Measurements from ENCODE around the gene LPP.
A peak's percentile ranks its signal among the peaks of the same experiment; 100 is the strongest.

Gene LPP

GRCh38 chr3:188184649-188185048 lies 30.7 kb downstream of the LPP start:
- Histone ChIP-seq H3K9ac (ENCODE audit: low read length) (no peak overlapping the region), H3K36me3 (ENCODE audit: control insufficient read depth, insufficient read depth, low read length, severe bottlenecking) (no peaks in the 10 kb centered on the region), H3K4me3 (ENCODE audit: low read length) (no peak overlapping the region), H3K4me1 (ENCODE audit: control insufficient read depth, insufficient read depth, low read length) (peaks cover 13% of the 10 kb centered on the region), H3K27me3 (replicated peaks; ENCODE audit: control insufficient read depth, insufficient read depth, low read length) (no peaks in the 10 kb centered on the region), H3K9me3 (ENCODE audit: control insufficient read depth, low read length) (no peaks in the 10 kb centered on the region)
- DNase-seq (ENCODE audit: low read depth): no peak

- Histone ChIP-seq H3K27me3 (replicated peaks; ENCODE audit: control insufficient read depth, insufficient read depth, low read length) (no peaks in the 10 kb centered on the region), H3K36me3 (ENCODE audit: control insufficient read depth, insufficient read depth, low read length, severe bottlenecking) (no peaks in the 10 kb centered on the region), H3K9ac (ENCODE audit: low read length) (no peak overlapping the region), H3K4me3 (ENCODE audit: low read length) (no peak overlapping the region), H3K9me3 (ENCODE audit: control insufficient read depth, low read length) (no peaks in the 10 kb centered on the region), H3K4me1 (ENCODE audit: control insufficient read depth, insufficient read depth, low read length) (peaks cover 5% of the 10 kb centered on the region)
- DNase-seq (ENCODE audit: low read depth): peak; percentile 43
Measured at GRCh38 chr3:188185717-188186251, 31.8 kb downstream of the LPP start.

GRCh38 chr3:188187053-188187452 lies 33.1 kb downstream of the LPP start:
- Histone ChIP-seq H3K9me3 (ENCODE audit: control insufficient read depth, low read length) (no peaks in the 10 kb centered on the region), H3K9ac (ENCODE audit: low read length) (no peak overlapping the region), H3K36me3 (ENCODE audit: control insufficient read depth, insufficient read depth, low read length, severe bottlenecking) (peaks cover 6% of the 10 kb centered on the region), H3K4me3 (ENCODE audit: low read length) (no peak overlapping the region), H3K4me1 (ENCODE audit: control insufficient read depth, insufficient read depth, low read length) (peaks cover 5% of the 10 kb centered on the region), H3K27me3 (replicated peaks; ENCODE audit: control insufficient read depth, insufficient read depth, low read length) (no peaks in the 10 kb centered on the region)
- DNase-seq (ENCODE audit: low read depth): no peak

GRCh38 chr3:188188911-188189310 lies 35.0 kb downstream of the LPP start:
- H3K4me3 ChIP-seq (ENCODE audit: low read length): no peak overlapping the region
- peaks cover 5% of the 10 kb centered on the region for H3K4me1 ChIP-seq (ENCODE audit: control insufficient read depth, insufficient read depth, low read length)
- peaks cover 15% of the 10 kb centered on the region for H3K36me3 ChIP-seq (ENCODE audit: control insufficient read depth, insufficient read depth, low read length, severe bottlenecking)
- no peaks in the 10 kb centered on the region for H3K9me3 ChIP-seq (ENCODE audit: control insufficient read depth, low read length)
- no peak for DNase-seq (ENCODE audit: low read depth)
- H3K9ac ChIP-seq (ENCODE audit: low read length): no peak overlapping the region
- H3K27me3 ChIP-seq (replicated peaks; ENCODE audit: control insufficient read depth, insufficient read depth, low read length): no peaks in the 10 kb centered on the region

GRCh38 chr3:188191460-188191859 lies 37.5 kb downstream of the LPP start:
- Histone ChIP-seq H3K4me1 (ENCODE audit: control insufficient read depth, insufficient read depth, low read length) (peaks cover 5% of the 10 kb centered on the region), H3K9me3 (ENCODE audit: control insufficient read depth, low read length) (no peaks in the 10 kb centered on the region), H3K4me3 (ENCODE audit: low read length) (no peak overlapping the region), H3K36me3 (ENCODE audit: control insufficient read depth, insufficient read depth, low read length, severe bottlenecking) (peaks cover 15% of the 10 kb centered on the region), H3K9ac (ENCODE audit: low read length) (no peak overlapping the region), H3K27me3 (replicated peaks; ENCODE audit: control insufficient read depth, insufficient read depth, low read length) (no peaks in the 10 kb centered on the region)
- no peak for DNase-seq (ENCODE audit: low read depth)

GRCh38 chr3:188192034-188192433 lies 38.1 kb downstream of the LPP start:
- Histone ChIP-seq H3K4me3 (ENCODE audit: low read length) (no peak overlapping the region), H3K9me3 (ENCODE audit: control insufficient read depth, low read length) (no peaks in the 10 kb centered on the region), H3K36me3 (ENCODE audit: control insufficient read depth, insufficient read depth, low read length, severe bottlenecking) (peaks cover 15% of the 10 kb centered on the region), H3K9ac (ENCODE audit: low read length) (no peak overlapping the region), H3K4me1 (ENCODE audit: control insufficient read depth, insufficient read depth, low read length) (peaks cover 6% of the 10 kb centered on the region), H3K27me3 (replicated peaks; ENCODE audit: control insufficient read depth, insufficient read depth, low read length) (no peaks in the 10 kb centered on the region)
- no peak for DNase-seq (ENCODE audit: low read depth)

GRCh38 chr3:188194332-188194731 lies 40.4 kb downstream of the LPP start:
- no peak for DNase-seq (ENCODE audit: low read depth)
- H3K27me3 ChIP-seq (replicated peaks; ENCODE audit: control insufficient read depth, insufficient read depth, low read length): no peaks in the 10 kb centered on the region
- no peak overlapping the region for H3K9ac ChIP-seq (ENCODE audit: low read length)
- peaks cover 17% of the 10 kb centered on the region for H3K36me3 ChIP-seq (ENCODE audit: control insufficient read depth, insufficient read depth, low read length, severe bottlenecking)
- no peaks in the 10 kb centered on the region for H3K9me3 ChIP-seq (ENCODE audit: control insufficient read depth, low read length)
- peaks cover 6% of the 10 kb centered on the region for H3K4me1 ChIP-seq (ENCODE audit: control insufficient read depth, insufficient read depth, low read length)
- no peak overlapping the region for H3K4me3 ChIP-seq (ENCODE audit: low read length)

- no peak overlapping the region for H3K4me3 ChIP-seq (ENCODE audit: low read length)
Measured at GRCh38 chr3:188196232-188196990, 42.5 kb downstream of the LPP start.

GRCh38 chr3:188197388-188197847 lies 43.5 kb downstream of the LPP start:
- H3K27me3 ChIP-seq (replicated peaks; ENCODE audit: control insufficient read depth, insufficient read depth, low read length): no peaks in the 10 kb centered on the region
- no peak overlapping the region for H3K9ac ChIP-seq (ENCODE audit: low read length)
- DNase-seq (ENCODE audit: low read depth): no peak
- H3K4me3 ChIP-seq (ENCODE audit: low read length): no peak overlapping the region
- peaks cover 11% of the 10 kb centered on the region for H3K36me3 ChIP-seq (ENCODE audit: control insufficient read depth, insufficient read depth, low read length, severe bottlenecking)
- H3K4me1 ChIP-seq (ENCODE audit: control insufficient read depth, insufficient read depth, low read length): peaks cover 6% of the 10 kb centered on the region
- H3K9me3 ChIP-seq (ENCODE audit: control insufficient read depth, low read length): no peaks in the 10 kb centered on the region

More at GRCh38 chr3:188196232-188196990, 42.5 kb downstream of the LPP start:
- Histone ChIP-seq H3K36me3 (ENCODE audit: control insufficient read depth, insufficient read depth, low read length, severe bottlenecking) (peaks cover 16% of the 10 kb centered on the region), H3K9me3 (ENCODE audit: control insufficient read depth, low read length) (no peaks in the 10 kb centered on the region), H3K27me3 (replicated peaks; ENCODE audit: control insufficient read depth, insufficient read depth, low read length) (no peaks in the 10 kb centered on the region), H3K9ac (ENCODE audit: low read length) (no peak overlapping the region), H3K4me1 (ENCODE audit: control insufficient read depth, insufficient read depth, low read length) (peaks cover 6% of the 10 kb centered on the region)
- no peak for DNase-seq (ENCODE audit: low read depth)

GRCh38 chr3:188198001-188198400 lies 44.0 kb downstream of the LPP start:
- no peaks in the 10 kb centered on the region for H3K27me3 ChIP-seq (replicated peaks; ENCODE audit: control insufficient read depth, insufficient read depth, low read length)
- H3K9me3 ChIP-seq (ENCODE audit: control insufficient read depth, low read length): no peaks in the 10 kb centered on the region
- no peak overlapping the region for H3K4me3 ChIP-seq (ENCODE audit: low read length)
- H3K9ac ChIP-seq (ENCODE audit: low read length): no peak overlapping the region
- peaks cover 6% of the 10 kb centered on the region for H3K4me1 ChIP-seq (ENCODE audit: control insufficient read depth, insufficient read depth, low read length)
- no peak for DNase-seq (ENCODE audit: low read depth)
- H3K36me3 ChIP-seq (ENCODE audit: control insufficient read depth, insufficient read depth, low read length, severe bottlenecking): peaks cover 5% of the 10 kb centered on the region

- Histone ChIP-seq H3K4me3 (ENCODE audit: low read length) (no peak overlapping the region), H3K9me3 (ENCODE audit: control insufficient read depth, low read length) (no peaks in the 10 kb centered on the region), H3K9ac (ENCODE audit: low read length) (no peak overlapping the region), H3K27me3 (replicated peaks; ENCODE audit: control insufficient read depth, insufficient read depth, low read length) (no peaks in the 10 kb centered on the region), H3K4me1 (ENCODE audit: control insufficient read depth, insufficient read depth, low read length) (peaks cover 6% of the 10 kb centered on the region), H3K36me3 (ENCODE audit: control insufficient read depth, insufficient read depth, low read length, severe bottlenecking) (peaks cover 3% of the 10 kb centered on the region)
- no peak for DNase-seq (ENCODE audit: low read depth)
Measured at GRCh38 chr3:188198760-188199327, 44.9 kb downstream of the LPP start.
